Activated B cell treated with CpG ODN at 0.5 μM for 24 hours (primary cell): ENCODE results near the gene FARSA. TPM values are rescaled to one million over a fixed set of nuclear protein-coding genes. Genes with fewer than 3 reads are reported as not detected.
A peak's percentile ranks its signal among the peaks of the same experiment; 100 is the strongest.

Source experiments
- ATAC-seq: fragments of 200-7000 bp; cut with Tn5 transposase; one replicate; pipeline ENCODE4 v1.10.0; 2021; ENCODE audit warnings: low read depth, mild to moderate bottlenecking, moderate library complexity
- CTCF ChIA-PET: fragments of 350-600 bp; sonication (Branson Sonifier 250); formaldehyde crosslinking; loops from one replicate; lab custom pipeline; 2021; ENCODE audit warnings: antibody characterized with exemption; lab: Charles Lee
- POLR2A ChIA-PET: fragments of 350-600 bp; sonication (Branson Sonifier 250); formaldehyde crosslinking; loops from one replicate; lab custom pipeline; 2021; ENCODE audit warnings: antibody characterized with exemption; lab: Charles Lee
- DNase-seq: peaks from one replicate; pipeline ENCODE4 v3.0.0; 2022
- H3K27ac Mint-ChIP-seq: one replicate; pipeline ENCODE4 v1.8.0; 2020; ENCODE audit warnings: mixed read lengths
- H3K27me3 Mint-ChIP-seq: one replicate; pipeline ENCODE4 v1.8.0; 2021; ENCODE audit warnings: mixed read lengths
- H3K36me3 Mint-ChIP-seq: one replicate; pipeline ENCODE4 v1.8.0; 2021; ENCODE audit warnings: low read depth, mixed read lengths
- H3K4me1 Mint-ChIP-seq: one replicate; pipeline ENCODE4 v1.8.0; 2021; ENCODE audit warnings: mixed read lengths
- H3K4me3 Mint-ChIP-seq: one replicate; pipeline ENCODE4 v1.8.0; 2020; ENCODE audit warnings: mild to moderate bottlenecking, mixed read lengths
- H3K9me3 Mint-ChIP-seq: one replicate; pipeline ENCODE4 v1.8.0; 2020; ENCODE audit warnings: mixed read lengths
- CTCF ChIP-seq: fragments of 200-600 bp; IDR thresholded peaks from one replicate; pipeline ENCODE4 v1.8.0; 2022; ENCODE audit warnings: antibody characterized with exemption, mild to moderate bottlenecking
- intact Hi-C: fragments of 100-400 bp; cut with micrococcal nuclease; formaldehyde crosslinking; loops from one replicate; pipeline ENCODE4 v1.15.1; 2024
- total RNA-seq: library from RNA; stranded (reverse); gene quantifications from 2 replicates; pipeline ENCODE4 v1.2.3, GENCODE V29; 2022

FARSA gene
- total RNA-seq, 1 donor from 2014 or later: 76.1 TPM

GRCh38 chr19:12899891-12900518, 33.5 kb downstream of the FARSA start:
- H3K27ac Mint-ChIP-seq: peak overlapping the region; percentile 79

GRCh38 chr19:12896460-12896859, 37.1 kb downstream of the FARSA start:
- intact Hi-C loops: no loop called here
- ChIA-PET POLR2A (no interaction called here), CTCF (no interaction called here)
- H3K9me3 Mint-ChIP-seq: no peaks in the 10 kb centered on the region
- DNase-seq: no peak
- no peak overlapping the region for H3K27ac Mint-ChIP-seq
- H3K4me3 Mint-ChIP-seq: no peak overlapping the region
- peaks cover 60% of the 10 kb centered on the region for H3K36me3 Mint-ChIP-seq
- peaks cover 19% of the 10 kb centered on the region for H3K4me1 Mint-ChIP-seq
- TF ChIP-seq CTCF: no peak
- ATAC-seq: no peak
- H3K27me3 Mint-ChIP-seq: no peaks in the 10 kb centered on the region

More at GRCh38 chr19:12899891-12900518, 33.5 kb downstream of the FARSA start:
- H3K36me3 Mint-ChIP-seq: peaks cover 36% of the 10 kb centered on the region
- intact Hi-C loops: no loop called here
- peak overlapping the region; percentile 59 for H3K4me3 Mint-ChIP-seq
- no peak for TF ChIP-seq CTCF
- DNase-seq (no peak), ATAC-seq (peak; percentile 91)
- CTCF ChIA-PET: no interaction called here
- H3K4me1 Mint-ChIP-seq: peaks cover 11% of the 10 kb centered on the region
- no peaks in the 10 kb centered on the region for H3K9me3 Mint-ChIP-seq
- POLR2A ChIA-PET: interaction anchor here (0.9 to 2.7 kb wide), 5 partner anchors 9 to 44 kb away, joined by 3 to 23 read pairs (median 5); partner anchors contain the start of genes GCDH and SYCE2
- no peaks in the 10 kb centered on the region for H3K27me3 Mint-ChIP-seq

- no peak for ATAC-seq
- CTCF ChIA-PET: no interaction called here
- Mint-ChIP-seq H3K9me3 (no peaks in the 10 kb centered on the region), H3K27me3 (no peaks in the 10 kb centered on the region), H3K4me3 (peak overlapping the region; percentile 53), H3K4me1 (peaks cover 21% of the 10 kb centered on the region), H3K36me3 (peaks cover 50% of the 10 kb centered on the region), H3K27ac (no peak overlapping the region)
- POLR2A ChIA-PET: no interaction called here
- intact Hi-C loops: no loop called here
- TF ChIP-seq CTCF: no peak
- no peak for DNase-seq
Measured at GRCh38 chr19:12893582-12893981, 39.9 kb downstream of the FARSA start.

- Mint-ChIP-seq H3K36me3 (peaks cover 38% of the 10 kb centered on the region), H3K27me3 (no peaks in the 10 kb centered on the region), H3K4me1 (peaks cover 21% of the 10 kb centered on the region), H3K4me3 (peak overlapping the region; percentile 98), H3K9me3 (no peaks in the 10 kb centered on the region), H3K27ac (peak overlapping the region; percentile 90)
- DNase-seq (no peak), ATAC-seq (no peak)
- intact Hi-C loops: loop anchor here (1.0 to 2.0 kb wide), 6 partner anchors 25 to 203 kb away; partner anchors contain the start of genes CALR, FARSA, GADD45GIP1 and SYCE2
- POLR2A ChIA-PET: interaction anchor here (0.5 to 2.4 kb wide), 17 partner anchors 8 to 226 kb away, joined by 3 to 58 read pairs (median 7); partner anchors contain the start of genes CALR, DHPS, DNASE2 and FARSA
- CTCF ChIA-PET: interaction anchor here (1.7 kb wide), 1 partner anchor 125 kb away, joined by 3 read pairs; no protein-coding TSS in a partner anchor
- TF ChIP-seq CTCF: no peak
Measured at GRCh38 chr19:12891553-12892021, 41.9 kb downstream of the FARSA start.
